OCI-LY1 (cell line): ENCODE results near the gene NFIB.

Source experiments
- EZH2 ChIP-seq: fragments of 200-600 bp; sonication (generic), shearing (Covaris generic); IDR thresholded peaks from 2 replicates; pipeline ENCODE4 v1.8.0; 2017; ENCODE audit warnings: borderline replicate concordance, mixed run types, mild to moderate bottlenecking, antibody characterized with exemption, low read length, moderate library complexity, mixed read lengths
- TF ChIP-seq, protein P1 (sequence below): fragments of 200-600 bp; sonication (generic), shearing (Covaris generic); IDR thresholded peaks from 2 replicates; pipeline ENCODE4 v1.5.1; 2017; ENCODE audit warnings: mild to moderate bottlenecking, antibody characterized with exemption, low read length, moderate library complexity, mixed read lengths

DNA sequence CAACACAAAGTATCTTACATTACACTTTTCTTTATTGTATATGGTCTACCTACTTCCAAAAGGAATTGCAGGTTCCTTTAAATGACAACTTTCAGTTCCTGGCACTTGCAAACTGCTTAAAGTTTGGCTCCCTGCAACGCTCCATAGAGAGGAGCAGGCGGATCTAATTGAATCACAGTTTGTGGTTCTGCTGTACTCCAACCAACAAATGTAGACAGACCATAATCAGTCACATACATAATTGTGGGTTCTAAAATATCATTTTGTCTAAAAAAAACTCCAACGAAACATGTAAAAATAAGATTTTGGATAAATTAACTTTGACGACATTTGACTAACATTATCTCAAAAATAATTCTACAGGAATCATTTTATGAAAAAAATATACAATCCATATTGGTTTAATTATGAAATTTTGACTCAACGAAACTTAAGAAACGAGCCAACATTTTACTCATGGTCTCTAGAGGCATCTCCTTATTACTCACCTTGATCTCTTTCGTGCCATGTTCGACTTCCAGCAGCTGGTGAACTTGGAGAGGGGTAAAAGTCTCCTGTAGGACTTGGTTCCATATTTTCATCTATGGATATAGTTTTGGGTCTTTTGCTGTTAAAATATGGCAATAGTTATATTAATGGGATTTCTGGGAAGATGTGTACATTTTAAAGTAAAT is 167.6 kb downstream of the NFIB start:
- TF ChIP-seq, protein P1, sequence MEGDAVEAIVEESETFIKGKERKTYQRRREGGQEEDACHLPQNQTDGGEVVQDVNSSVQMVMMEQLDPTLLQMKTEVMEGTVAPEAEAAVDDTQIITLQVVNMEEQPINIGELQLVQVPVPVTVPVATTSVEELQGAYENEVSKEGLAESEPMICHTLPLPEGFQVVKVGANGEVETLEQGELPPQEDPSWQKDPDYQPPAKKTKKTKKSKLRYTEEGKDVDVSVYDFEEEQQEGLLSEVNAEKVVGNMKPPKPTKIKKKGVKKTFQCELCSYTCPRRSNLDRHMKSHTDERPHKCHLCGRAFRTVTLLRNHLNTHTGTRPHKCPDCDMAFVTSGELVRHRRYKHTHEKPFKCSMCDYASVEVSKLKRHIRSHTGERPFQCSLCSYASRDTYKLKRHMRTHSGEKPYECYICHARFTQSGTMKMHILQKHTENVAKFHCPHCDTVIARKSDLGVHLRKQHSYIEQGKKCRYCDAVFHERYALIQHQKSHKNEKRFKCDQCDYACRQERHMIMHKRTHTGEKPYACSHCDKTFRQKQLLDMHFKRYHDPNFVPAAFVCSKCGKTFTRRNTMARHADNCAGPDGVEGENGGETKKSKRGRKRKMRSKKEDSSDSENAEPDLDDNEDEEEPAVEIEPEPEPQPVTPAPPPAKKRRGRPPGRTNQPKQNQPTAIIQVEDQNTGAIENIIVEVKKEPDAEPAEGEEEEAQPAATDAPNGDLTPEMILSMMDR: no peak
- no peak for TF ChIP-seq EZH2
